GM23338 (cell line): ENCODE measurements around the gene PRR4. TPM values are rescaled to one million over a fixed set of nuclear protein-coding genes. Genes with fewer than 3 reads are reported as not detected.

ENCODE experiments used
- ATAC-seq: fragments of 200-7000 bp; cut with Tn5 transposase; 3 replicates; pipeline ENCODE4 v1.9.1; 2020
- DNase-seq: peaks from one replicate; pipeline ENCODE4 v3.0.0-alpha.2; 2015; ENCODE audit warnings: low spot score
- H2AFZ ChIP-seq: fragments of 200-600 bp; sonication (generic); 2 replicates; pipeline ENCODE4 v1.8.0; 2016; ENCODE audit warnings: antibody characterized with exemption, mild to moderate bottlenecking, moderate library complexity
- H3F3A ChIP-seq: fragments of 200-600 bp; sonication (generic); replicated peaks from 2 replicates; pipeline ENCODE4 v1.8.0; 2017; ENCODE audit warnings: antibody characterized with exemption, mixed run types, low read depth
- H3K27ac ChIP-seq: fragments of 200-600 bp; sonication (generic); 2 replicates; pipeline ENCODE4 v1.6.1; 2016; ENCODE audit warnings: low read depth
- H3K27me3 ChIP-seq: fragments of 200-600 bp; sonication (generic); 2 replicates; pipeline ENCODE4 v1.8.0; 2016; ENCODE audit warnings: mild to moderate bottlenecking, mixed run types, moderate library complexity; ENCODE audit not compliant: insufficient read depth
- H3K36me3 ChIP-seq: fragments of 200-600 bp; sonication (generic); 2 replicates; pipeline ENCODE4 v1.8.0; 2016; ENCODE audit warnings: mild to moderate bottlenecking; ENCODE audit not compliant: insufficient read depth
- H3K4me1 ChIP-seq: fragments of 200-600 bp; sonication (generic); 2 replicates; pipeline ENCODE4 v1.8.0; 2016; ENCODE audit warnings: mild to moderate bottlenecking, moderate library complexity; ENCODE audit not compliant: insufficient read depth
- H3K4me2 ChIP-seq: fragments of 200-600 bp; sonication (generic); 2 replicates; pipeline ENCODE4 v1.7.1; 2017; ENCODE audit warnings: mixed run types
- H3K4me3 ChIP-seq: fragments of 200-600 bp; sonication (generic); 2 replicates; pipeline ENCODE4 v1.6.1; 2016; ENCODE audit warnings: mixed run types
- H3K79me2 ChIP-seq: fragments of 200-600 bp; sonication (generic); replicated peaks from 2 replicates; pipeline ENCODE4 v1.8.0; 2017; ENCODE audit warnings: mild to moderate bottlenecking; ENCODE audit not compliant: insufficient read depth
- H3K9me2 ChIP-seq: fragments of 200-600 bp; sonication (generic); 2 replicates; pipeline ENCODE4 v1.8.0; 2017; ENCODE audit not compliant: insufficient read depth
- H4K20me1 ChIP-seq: fragments of 200-600 bp; sonication (generic); replicated peaks from 2 replicates; pipeline ENCODE4 v1.8.0; 2017; ENCODE audit warnings: mild to moderate bottlenecking; ENCODE audit not compliant: insufficient read depth
- H3K27ac Mint-ChIP-seq: 2 replicates; pipeline ENCODE4 v1.8.0; 2020; ENCODE audit warnings: inconsistent platforms, mild to moderate bottlenecking, moderate library complexity, mixed read lengths
- H3K27me3 Mint-ChIP-seq: 3 replicates; pipeline ENCODE4 v1.8.0; 2022; ENCODE audit warnings: low read depth, mild to moderate bottlenecking, moderate library complexity, mixed read lengths, inconsistent platforms; ENCODE audit not compliant: insufficient read depth, poor library complexity
- H3K36me3 Mint-ChIP-seq: 3 replicates; pipeline ENCODE4 v1.8.0; 2021; ENCODE audit warnings: low read depth, mild to moderate bottlenecking, inconsistent platforms, moderate library complexity, mixed read lengths
- H3K4me1 Mint-ChIP-seq: 3 replicates; pipeline ENCODE4 v1.8.0; 2020; ENCODE audit warnings: mild to moderate bottlenecking, inconsistent platforms, mixed read lengths
- H3K4me3 Mint-ChIP-seq: 3 replicates; pipeline ENCODE4 v1.8.0; 2021; ENCODE audit warnings: moderate library complexity, mild to moderate bottlenecking, inconsistent platforms, mixed read lengths
- H3K9me3 Mint-ChIP-seq: 3 replicates; pipeline ENCODE4 v1.8.0; 2020; ENCODE audit warnings: moderate library complexity, mild to moderate bottlenecking, inconsistent platforms, mixed read lengths
- CTCF ChIP-seq, 2 experiments: fragments of 200-600 bp in 1 of 2; sonication (generic) in 1 of 2; conservative IDR thresholded peaks; 2 replicates each; pipeline versions ENCODE4 v1.5.1 to v1.6.1; 2016 to 2017; ENCODE audit warnings: antibody characterized with exemption in 2 of 2, low read depth in 2 of 2, mild to moderate bottlenecking in 2 of 2, moderate library complexity in 1 of 2
- EZH2 ChIP-seq: fragments of 200-600 bp; sonication (generic); IDR thresholded peaks from one replicate; pipeline ENCODE4 v1.8.0; 2017; ENCODE audit warnings: antibody characterized with exemption, mild to moderate bottlenecking, low read depth; ENCODE audit not compliant: unreplicated experiment
- EZH2phosphoT487 ChIP-seq: fragments of 200-600 bp; sonication (generic); IDR thresholded peaks from one replicate; pipeline ENCODE4 v1.8.1; 2018; ENCODE audit warnings: antibody characterized with exemption; ENCODE audit not compliant: unreplicated experiment
- NANOG ChIP-seq: IDR thresholded peaks from 2 replicates; pipeline ENCODE4 v1.6.1; 2016; ENCODE audit warnings: antibody characterized with exemption, borderline replicate concordance
- ZNF114 ChIP-seq: fragments of 250-450 bp; sonication (Bioruptor Pico); IDR thresholded peaks from 2 replicates; pipeline ENCODE4 v1.5.0; 2020; ENCODE audit warnings: mild to moderate bottlenecking, moderate library complexity
- polyA plus RNA-seq: library from polyadenylated mRNA; unstranded; fragments of >200 nt; fragmentation: Nextera tagmentation; extraction: Ambion mirVana; gene quantifications from 2 replicates; pipeline ENCODE4 v1.2.1, GENCODE V29; 2016
- total RNA-seq: library from RNA; depleted of rRNA; stranded (reverse); fragments of >200 nt; shearing (Covaris generic); gene quantifications from 2 replicates; pipeline ENCODE4 v1.2.3, GENCODE V29; 2014
- TF ChIP-seq, protein P1 (sequence below): fragments of 250-450 bp; sonication (Bioruptor Pico); IDR thresholded peaks from 2 replicates; pipeline ENCODE4 v1.5.0; 2020; ENCODE audit warnings: mild to moderate bottlenecking, moderate library complexity

The PRR4 gene
- total and polyA plus RNA-seq, 2 experiments from 2014 or later: 2.1 to 7.9 TPM

DNA sequence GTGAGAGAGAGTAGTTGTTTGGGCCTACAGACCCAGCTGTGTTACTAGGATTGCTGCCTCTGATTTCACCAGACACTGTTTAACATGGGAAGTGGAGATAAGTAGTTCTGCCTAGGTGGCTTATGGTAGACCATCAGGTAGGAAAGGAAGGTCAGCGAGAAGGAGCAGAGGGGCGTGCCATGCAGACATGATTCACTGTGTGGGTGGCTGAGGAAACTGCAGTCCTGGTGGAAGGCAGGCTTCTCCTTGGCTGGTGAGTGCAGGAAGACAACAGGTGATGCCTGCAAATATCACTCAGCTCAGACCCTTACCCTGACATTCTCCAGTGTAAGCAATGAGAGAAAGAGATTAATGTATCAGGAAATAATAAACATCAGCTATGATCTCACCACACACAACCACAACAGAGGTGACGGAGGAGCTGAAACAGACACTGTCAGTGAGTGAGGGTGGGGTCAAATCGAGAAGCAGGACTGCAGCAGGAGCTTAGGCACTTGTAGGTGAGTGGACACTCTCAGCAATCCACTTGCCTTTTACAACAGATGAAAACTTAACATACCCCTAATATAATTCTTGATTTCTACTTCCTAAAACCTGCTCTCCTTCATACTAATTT lies 2.1 kb upstream of the PRR4 start (continued):
- TF ChIP-seq CTCF (conservative IDR thresholded peaks at IDR 0.05; ENCODE audit: low read depth in 2 of 2): no peak
- no peak for TF ChIP-seq EZH2phosphoT487

DNA sequence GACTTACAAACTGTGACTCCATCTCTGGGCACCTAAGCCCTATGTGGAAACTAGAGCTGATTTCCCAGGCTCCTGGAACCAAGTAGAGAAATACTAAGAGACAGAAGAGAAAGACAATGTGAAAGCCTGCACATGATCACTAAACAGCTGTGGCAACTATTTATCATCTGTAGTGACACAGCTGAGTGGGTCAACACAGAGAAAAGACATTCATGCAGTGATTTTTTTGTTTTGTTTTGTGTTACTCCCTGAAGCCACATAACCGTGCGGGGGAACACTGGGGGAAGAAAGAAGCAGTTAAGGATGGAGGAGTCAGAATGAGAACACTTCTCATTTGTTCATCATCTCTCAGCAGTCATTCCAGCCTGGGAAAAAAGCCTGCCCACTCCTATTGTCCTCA lies 1.5 kb downstream of the PRR4 start:
- Mint-ChIP-seq H3K9me3 (no peaks in the 10 kb centered on the region), H3K27me3 (peaks cover 2% of the 10 kb centered on the region), H3K36me3 (no peaks in the 10 kb centered on the region), H3K4me1 (peaks cover 9% of the 10 kb centered on the region), H3K4me3 (no peak overlapping the region), H3K27ac (no peak overlapping the region)
- Histone ChIP-seq H3F3A (no peaks in the 10 kb centered on the region), H3K79me2 (no peaks in the 10 kb centered on the region), H3K9me2 (0 out of 2 replicates have a peak, but pooled peaks cover 8% of the 10 kb centered on the region), H2AFZ (no peak overlapping the region), H4K20me1 (no peaks in the 10 kb centered on the region), H3K4me3 (no peak overlapping the region), H3K27ac (no peak overlapping the region), H3K36me3 (no peaks in the 10 kb centered on the region), H3K27me3 (no peaks in the 10 kb centered on the region), H3K4me1 (0 out of 2 replicates have a peak, but pooled peaks cover 5% of the 10 kb centered on the region), H3K4me2 (no peak overlapping the region)
- DNase-seq (no peak), ATAC-seq (no peak)
- TF ChIP-seq NANOG (no peak), EZH2 (no peak), ZNF114 (CRISPR knock-in tag) (no peak)
- TF ChIP-seq, protein P1, sequence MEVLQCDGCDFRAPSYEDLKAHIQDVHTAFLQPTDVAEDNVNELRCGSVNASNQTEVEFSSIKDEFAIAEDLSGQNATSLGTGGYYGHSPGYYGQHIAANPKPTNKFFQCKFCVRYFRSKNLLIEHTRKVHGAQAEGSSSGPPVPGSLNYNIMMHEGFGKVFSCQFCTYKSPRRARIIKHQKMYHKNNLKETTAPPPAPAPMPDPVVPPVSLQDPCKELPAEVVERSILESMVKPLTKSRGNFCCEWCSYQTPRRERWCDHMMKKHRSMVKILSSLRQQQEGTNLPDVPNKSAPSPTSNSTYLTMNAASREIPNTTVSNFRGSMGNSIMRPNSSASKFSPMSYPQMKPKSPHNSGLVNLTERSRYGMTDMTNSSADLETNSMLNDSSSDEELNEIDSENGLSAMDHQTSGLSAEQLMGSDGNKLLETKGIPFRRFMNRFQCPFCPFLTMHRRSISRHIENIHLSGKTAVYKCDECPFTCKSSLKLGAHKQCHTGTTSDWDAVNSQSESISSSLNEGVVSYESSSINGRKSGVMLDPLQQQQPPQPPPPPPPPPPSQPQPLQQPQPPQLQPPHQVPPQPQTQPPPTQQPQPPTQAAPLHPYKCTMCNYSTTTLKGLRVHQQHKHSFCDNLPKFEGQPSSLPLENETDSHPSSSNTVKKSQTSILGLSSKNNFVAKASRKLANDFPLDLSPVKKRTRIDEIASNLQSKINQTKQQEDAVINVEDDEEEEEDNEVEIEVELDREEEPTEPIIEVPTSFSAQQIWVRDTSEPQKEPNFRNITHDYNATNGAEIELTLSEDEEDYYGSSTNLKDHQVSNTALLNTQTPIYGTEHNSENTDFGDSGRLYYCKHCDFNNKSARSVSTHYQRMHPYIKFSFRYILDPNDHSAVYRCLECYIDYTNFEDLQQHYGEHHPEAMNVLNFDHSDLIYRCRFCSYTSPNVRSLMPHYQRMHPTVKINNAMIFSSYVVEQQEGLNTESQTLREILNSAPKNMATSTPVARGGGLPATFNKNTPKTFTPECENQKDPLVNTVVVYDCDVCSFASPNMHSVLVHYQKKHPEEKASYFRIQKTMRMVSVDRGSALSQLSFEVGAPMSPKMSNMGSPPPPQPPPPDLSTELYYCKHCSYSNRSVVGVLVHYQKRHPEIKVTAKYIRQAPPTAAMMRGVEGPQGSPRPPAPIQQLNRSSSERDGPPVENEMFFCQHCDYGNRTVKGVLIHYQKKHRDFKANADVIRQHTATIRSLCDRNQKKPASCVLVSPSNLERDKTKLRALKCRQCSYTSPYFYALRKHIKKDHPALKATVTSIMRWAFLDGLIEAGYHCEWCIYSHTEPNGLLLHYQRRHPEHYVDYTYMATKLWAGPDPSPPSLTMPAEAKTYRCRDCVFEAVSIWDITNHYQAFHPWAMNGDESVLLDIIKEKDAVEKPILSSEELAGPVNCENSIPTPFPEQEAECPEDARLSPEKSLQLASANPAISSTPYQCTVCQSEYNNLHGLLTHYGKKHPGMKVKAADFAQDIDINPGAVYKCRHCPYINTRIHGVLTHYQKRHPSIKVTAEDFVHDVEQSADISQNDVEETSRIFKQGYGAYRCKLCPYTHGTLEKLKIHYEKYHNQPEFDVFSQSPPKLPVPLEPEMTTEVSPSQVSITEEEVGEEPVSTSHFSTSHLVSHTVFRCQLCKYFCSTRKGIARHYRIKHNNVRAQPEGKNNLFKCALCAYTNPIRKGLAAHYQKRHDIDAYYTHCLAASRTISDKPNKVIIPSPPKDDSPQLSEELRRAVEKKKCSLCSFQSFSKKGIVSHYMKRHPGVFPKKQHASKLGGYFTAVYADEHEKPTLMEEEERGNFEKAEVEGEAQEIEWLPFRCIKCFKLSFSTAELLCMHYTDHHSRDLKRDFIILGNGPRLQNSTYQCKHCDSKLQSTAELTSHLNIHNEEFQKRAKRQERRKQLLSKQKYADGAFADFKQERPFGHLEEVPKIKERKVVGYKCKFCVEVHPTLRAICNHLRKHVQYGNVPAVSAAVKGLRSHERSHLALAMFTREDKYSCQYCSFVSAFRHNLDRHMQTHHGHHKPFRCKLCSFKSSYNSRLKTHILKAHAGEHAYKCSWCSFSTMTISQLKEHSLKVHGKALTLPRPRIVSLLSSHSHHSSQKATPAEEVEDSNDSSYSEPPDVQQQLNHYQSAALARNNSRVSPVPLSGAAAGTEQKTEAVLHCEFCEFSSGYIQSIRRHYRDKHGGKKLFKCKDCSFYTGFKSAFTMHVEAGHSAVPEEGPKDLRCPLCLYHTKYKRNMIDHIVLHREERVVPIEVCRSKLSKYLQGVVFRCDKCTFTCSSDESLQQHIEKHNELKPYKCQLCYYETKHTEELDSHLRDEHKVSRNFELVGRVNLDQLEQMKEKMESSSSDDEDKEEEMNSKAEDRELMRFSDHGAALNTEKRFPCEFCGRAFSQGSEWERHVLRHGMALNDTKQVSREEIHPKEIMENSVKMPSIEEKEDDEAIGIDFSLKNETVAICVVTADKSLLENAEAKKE (CRISPR knock-in tag): no peak
